ENCODE measurements around the gene SKI. TPM values are rescaled to one million over a fixed set of nuclear protein-coding genes. Genes with fewer than 3 reads are reported as not detected.

The SKI gene
- polyA plus RNA-seq, 4 donors = 52.8 to 64.9 (median 57.0) TPM

DNA sequence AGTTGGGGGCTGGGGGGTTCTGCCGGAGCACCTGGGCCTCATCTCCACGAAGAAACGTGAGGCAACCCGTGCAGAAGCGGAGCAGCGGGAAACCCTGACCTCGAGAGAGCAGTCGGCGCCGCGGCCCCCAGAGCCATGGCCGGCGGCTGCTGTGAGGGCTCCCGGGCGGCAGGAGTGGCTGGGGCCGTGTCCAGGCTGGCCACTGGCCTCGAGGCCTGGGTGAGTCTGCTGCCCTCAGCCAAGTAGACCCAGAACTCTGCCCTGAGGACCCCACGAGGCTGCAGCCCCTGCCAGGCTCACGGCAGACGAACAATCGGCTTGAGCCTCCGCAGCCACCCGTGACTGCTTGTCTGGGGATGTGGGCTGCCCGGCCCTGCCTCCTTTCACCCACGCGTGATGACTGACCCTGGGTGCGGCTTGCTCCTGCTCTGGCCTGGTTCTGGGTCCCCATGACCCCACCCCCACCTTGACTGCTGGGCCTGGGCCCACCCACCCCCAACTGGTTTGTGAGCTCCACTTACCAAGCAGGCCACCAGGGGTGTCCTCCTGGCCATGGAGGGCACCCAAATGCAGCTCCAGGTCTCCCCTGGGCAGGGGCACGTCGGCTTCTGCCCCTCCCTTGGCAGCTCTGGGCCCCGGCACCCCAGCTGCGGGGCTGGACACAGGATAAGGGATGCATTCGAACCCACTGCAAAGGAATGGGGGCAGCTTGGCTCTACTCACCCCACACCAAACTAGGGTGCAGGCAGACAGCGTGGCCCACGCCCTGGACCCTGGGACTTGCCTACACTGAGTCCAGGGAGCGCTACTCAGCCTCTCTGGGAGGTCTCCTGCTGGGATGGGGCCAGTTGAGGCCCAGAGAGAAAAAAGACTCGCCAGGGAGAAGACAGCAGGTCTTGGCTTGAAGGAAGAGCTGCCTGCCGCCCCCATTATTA is 129.1 kb downstream of the SKI start:
- no peak for DNase-seq (ENCODE audit: low read depth in 4 of 4, low spot score in 3 of 4)

DNA sequence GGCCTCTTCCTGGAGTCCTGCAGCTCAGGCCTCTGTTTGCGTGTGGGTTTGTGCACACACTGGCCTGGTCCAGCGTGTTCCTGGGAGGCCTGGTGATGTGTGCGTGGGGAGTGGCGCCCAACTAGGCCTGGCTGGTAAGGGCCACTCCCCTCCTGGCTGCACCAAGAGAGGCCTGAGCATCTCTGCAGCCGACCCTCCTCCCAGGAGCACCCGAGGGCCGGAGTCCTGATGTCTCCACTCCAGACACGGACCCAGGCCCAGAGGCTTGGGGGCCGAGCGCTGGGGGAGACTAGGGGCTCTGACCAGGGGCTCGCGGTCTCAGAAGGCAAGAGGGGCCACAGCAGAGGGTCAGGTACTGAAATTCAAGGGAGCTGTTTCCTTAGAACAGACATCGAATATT is 130.0 kb downstream of the SKI start:
- DNase-seq (ENCODE audit: low read depth in 4 of 4, low spot score in 3 of 4) = no peak

DNA sequence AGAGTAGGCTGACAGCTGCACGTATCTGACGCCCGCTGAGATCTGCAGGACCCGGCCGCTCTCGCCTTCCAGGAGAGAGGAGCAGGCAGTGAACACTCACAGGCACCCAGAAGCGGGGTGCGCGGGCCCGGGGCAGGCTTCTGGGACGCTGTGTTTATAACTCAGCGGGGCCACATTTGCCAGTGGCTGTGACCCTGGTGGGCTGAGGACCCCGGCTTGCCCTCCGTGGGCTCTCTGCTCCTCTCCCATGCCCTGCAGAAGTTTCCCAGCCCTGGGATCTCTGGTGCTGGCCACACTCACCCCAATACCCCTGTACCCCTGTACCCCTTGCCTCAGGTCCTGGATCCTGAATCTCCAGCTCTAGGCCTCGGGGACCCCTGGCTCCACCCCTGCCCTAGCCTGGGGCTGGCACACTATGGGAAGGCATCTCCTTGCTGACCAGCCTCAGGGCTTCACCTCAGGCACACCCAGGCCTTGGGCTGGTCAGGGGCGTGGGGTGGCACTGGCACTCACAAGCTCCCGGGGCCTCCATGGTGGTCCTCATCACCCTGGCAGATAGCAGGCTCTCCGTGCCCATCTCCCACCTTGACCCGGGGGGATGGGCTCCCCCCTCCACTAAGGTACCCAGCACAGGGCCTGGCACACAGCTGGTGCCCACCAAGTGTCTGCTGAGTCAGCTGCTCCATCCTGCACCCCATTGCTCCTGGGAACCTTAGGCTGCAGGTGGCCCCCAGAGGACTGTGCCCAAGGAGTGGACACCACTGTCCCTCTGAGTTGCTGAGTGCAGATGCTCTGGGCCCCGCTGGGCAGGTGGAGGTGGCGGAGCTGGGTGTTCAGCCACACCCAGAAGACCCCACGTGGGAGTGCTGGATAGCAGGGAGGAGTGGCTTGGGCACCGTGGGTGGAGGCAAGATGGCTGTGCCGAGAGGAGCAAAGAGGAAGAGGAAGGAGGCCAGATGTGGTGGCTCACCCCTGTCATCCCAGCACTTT is 130.8 kb downstream of the SKI start:
- no peak for DNase-seq (ENCODE audit: low read depth in 4 of 4, low spot score in 3 of 4)

Other genes with a start within 250 kb of the SKI start
- gene CFAP74, start 224.5 kb upstream of the SKI start, polyA plus RNA-seq (ENCODE audit: insufficient read length in 4 of 4) = under 1 TPM; 0.29 to 0.69 (median 0.43) TPM
- 1 to 10 TPM; 1.3 to 3.1 (median 1.7) TPM for gene GABRD, start 209.0 kb upstream of the SKI start, polyA plus RNA-seq (ENCODE audit: insufficient read length in 4 of 4)
- 10 to 100 TPM; 32.8 to 37.0 (median 34.0) TPM for gene PRKCZ, start 177.9 kb upstream of the SKI start, polyA plus RNA-seq (ENCODE audit: insufficient read length in 4 of 4)
- 10 to 100 TPM; 31.9 to 68.8 (median 36.5) TPM for gene FAAP20, start 33.5 kb upstream of the SKI start, polyA plus RNA-seq (ENCODE audit: insufficient read length in 4 of 4)
- gene MORN1, start 163.2 kb downstream of the SKI start, polyA plus RNA-seq (ENCODE audit: insufficient read length in 4 of 4) = 10 to 100 TPM; 10.0 to 15.6 (median 11.5) TPM
- 100 to 1,000 TPM; 122 to 126 (median 125) TPM for gene RER1, start 163.5 kb downstream of the SKI start, polyA plus RNA-seq (ENCODE audit: insufficient read length in 4 of 4)
- gene PEX10, start 184.2 kb downstream of the SKI start, polyA plus RNA-seq (ENCODE audit: insufficient read length in 4 of 4) = 10 to 100 TPM; 21.0 to 29.9 (median 23.3) TPM
- 1 to 10 TPM in 3 of 4 donors, under 1 TPM in 1; 0.86 to 2.4 (median 1.4) TPM for gene PLCH2, start 248.0 kb downstream of the SKI start, polyA plus RNA-seq (ENCODE audit: insufficient read length in 4 of 4)